ENCODE results near the gene AIM2.
"Not testable (repeated sequence)": the region's sequence is repeated elsewhere in the genome, so short reads cannot be mapped to it uniquely, and the experiment has no call there.

Gene AIM2

DNA sequence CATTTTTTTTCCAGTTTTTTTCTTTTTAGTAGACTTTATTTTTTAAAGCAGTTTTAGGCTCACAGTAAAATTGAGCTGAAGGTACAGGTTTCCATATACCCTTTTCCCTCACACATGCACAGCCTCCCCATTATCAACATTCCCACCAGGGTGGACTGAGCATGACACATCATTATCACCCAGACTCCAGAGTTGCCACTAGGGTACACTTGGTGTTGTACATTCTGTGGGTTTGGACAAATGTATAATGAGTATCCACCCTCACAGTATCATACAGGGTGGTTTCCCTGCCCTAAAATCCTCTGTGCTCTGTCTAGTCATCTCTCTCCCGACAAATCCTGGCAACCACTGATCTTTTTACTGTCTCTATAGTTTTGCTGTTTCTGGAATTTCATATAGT is 3.0 kb upstream of the AIM2 start:
- DNase-seq (ENCODE audit: low read depth): no peak

DNA sequence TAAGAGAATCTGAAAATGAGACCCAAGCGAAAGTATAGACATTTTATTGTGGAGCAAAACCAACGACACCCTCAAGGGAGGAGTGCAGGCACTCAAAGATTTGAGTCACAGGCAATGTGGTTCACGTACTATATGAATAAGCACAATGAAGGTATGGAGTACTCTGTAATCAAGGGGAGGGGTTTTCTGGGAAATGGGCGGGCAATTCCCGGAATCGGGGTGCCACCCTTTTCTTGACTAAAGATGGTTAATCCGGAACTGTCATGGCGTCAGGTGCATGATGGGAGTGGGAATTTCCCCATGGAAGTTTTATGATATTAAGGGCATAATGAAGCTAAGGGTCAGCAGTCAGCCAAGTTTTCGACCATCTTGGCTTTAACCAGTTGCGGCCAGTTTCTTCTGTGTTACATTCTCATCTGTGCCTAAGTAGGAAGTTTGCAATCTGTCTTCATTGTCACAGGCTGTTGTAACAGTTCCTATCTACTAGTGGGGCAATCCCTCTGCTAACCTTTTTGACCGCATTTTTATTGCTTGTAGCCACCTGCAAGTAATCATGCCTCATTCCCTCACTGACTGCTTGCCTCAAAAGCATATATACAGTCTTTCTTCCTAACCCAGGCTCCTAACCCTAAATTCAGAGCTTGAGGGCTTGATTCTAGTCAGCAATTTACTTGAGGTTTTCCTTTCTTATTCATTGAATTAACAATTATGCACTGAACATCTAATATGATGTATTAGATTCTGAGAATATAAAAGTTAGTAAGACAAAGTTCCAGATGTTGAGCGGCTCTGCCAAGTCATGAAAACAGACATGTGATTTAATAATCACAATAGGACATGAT is 775 bp upstream of the AIM2 start:
- DNase-seq (ENCODE audit: low read depth): peak; percentile 82

DNA sequence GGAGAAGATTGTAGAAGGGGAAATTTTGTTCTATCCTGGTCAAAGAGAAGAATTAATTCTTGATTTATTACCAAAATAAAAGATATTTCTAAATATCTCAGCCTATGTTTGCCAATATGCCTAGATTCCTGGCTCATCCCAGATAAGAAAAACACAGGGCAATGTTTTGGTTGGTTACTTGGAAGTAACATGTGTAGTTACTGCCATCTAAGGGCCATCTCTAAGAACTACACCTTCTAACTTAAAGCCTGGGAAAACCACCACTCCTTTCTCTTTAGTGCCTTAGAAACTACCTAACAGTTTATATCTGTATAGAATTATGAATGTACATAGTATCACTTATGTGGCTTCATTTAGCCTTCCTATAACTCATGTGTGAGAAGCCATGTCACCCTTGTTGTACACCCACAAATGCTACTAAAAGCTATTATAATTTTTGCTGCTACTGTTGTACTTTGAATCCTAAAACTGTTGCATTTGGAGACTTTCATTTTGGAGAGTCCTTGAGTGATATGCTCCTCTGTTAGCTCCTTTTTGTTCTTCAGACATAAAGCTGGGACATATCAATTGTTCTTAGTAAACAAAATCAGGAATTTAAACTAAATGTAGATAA is 4.5 kb downstream of the AIM2 start:
- no peak for DNase-seq (ENCODE audit: low read depth)

DNA sequence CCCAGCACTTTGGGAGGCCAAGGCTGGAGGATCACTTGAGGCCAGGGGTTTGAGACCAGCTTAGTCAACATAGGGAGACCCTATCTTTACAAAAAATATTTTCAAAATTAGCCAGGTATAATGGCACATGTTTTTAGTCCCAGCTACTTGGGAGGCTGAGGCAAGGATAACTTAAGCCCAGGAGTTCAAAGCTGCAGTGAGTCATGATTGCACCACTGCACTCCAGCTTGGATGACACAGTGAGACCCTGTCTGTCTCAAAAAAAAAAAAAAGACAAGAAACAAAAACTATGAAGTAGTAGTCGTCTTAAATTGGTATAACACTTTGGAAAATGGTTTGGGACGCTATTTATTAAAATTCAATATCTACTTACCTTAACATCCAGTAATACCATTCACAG is 7.7 kb downstream of the AIM2 start:
- no peak for DNase-seq (ENCODE audit: low read depth)

DNA sequence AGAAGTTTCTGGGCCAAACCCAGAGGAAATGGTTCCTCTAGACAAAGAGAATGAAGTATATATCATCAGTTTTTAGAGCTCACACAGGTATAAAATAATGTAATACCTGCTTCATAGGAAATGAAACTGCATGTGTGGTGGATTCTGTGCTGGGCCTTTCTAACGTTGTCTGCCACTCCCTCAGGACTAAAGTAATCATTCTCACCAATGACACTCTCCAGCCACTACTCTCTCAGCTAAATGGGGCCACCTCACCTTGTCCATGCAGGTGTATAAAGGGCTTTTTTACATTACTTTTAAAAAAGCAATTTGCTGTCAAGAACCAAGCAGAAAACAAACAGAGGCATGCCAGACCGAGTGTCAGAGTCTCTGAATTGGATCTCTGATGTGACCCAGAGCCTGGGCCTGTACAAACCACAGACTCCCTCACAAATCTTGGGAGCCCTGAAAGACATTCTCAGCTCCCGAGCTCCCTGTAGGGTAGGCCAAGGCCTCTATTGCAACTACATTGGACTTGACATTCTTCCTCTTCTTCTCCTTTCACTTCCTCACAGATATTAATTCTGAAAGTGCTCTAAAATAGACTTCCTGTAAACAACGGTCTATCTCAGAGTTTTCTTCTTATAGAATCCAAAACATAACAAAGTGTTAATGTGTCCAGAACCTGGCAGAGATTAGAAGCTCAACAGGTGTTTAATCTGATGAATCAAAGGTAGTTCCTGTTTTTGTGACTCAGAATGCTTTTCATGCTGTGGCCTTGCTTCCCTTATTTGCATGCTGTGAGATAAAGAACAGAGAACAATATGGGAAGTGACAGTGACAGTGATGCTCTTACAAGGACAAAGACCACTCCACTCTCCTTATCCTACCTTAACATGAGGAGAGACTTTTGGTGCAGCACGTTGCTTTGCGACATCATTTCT is 8.6 kb downstream of the AIM2 start:
- no peak for DNase-seq (ENCODE audit: low read depth)

DNA sequence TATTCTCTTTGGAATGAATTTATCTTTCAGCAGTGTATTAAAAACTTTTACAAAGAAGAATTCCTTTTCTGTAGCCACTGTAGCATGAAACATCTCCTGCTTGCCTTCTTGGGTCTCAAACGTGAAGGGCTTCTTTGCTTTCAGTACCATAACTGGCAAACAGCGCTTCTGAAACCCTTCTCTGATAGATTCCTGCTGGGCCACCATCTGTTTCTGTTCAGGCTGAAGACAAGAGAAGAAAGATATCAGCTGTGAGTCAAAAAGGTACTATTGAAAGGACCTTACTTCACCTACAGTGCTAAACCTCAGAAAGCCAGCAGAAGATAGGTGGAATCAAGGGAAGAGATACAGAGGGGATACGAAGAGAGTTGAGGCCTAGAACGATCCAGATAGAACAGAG is 10.5 kb downstream of the AIM2 start:
- no peak for DNase-seq (ENCODE audit: low read depth)

DNA sequence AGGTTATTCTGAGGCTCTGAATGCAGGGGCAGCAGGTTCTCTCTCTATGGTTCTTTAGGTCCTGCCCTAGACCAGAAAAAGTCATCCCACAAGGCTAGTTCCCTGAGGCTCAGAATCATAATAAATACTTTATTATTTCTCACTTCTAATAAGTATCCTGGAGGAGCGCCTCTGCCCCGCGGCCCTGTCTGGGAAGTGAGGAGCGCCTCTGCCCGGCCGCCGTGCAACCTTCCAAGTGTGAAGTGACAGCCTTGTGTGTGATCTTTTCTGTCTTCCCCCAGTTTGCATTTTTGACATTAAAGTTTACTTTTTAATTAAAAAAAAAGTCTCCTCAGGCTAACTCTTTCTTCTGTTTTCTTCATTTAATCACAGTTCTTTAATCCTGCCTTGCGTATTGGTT is 11.5 kb downstream of the AIM2 start:
- no peak for DNase-seq (ENCODE audit: low read depth)

DNA sequence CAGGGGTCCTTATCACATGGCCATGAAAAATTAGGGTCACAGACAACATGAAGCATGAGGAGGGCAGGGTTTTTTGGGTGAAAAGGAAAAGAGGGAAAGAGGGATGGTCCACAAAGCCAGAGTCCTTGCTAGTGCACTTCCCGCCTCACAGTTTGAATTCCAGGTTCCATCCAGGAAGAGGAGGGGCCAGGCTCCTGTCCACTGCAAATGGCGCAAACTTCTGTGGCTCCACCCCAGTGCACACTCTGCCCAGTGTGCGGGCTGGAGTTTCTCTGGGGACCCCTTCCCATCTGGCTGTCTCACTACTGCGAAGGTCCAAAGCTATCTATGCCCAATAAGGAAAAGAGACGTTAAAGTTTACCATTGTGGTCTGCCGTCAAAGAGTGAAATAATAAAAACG is 17.8 kb downstream of the AIM2 start:
- DNase-seq (ENCODE audit: low read depth): no peak

DNA sequence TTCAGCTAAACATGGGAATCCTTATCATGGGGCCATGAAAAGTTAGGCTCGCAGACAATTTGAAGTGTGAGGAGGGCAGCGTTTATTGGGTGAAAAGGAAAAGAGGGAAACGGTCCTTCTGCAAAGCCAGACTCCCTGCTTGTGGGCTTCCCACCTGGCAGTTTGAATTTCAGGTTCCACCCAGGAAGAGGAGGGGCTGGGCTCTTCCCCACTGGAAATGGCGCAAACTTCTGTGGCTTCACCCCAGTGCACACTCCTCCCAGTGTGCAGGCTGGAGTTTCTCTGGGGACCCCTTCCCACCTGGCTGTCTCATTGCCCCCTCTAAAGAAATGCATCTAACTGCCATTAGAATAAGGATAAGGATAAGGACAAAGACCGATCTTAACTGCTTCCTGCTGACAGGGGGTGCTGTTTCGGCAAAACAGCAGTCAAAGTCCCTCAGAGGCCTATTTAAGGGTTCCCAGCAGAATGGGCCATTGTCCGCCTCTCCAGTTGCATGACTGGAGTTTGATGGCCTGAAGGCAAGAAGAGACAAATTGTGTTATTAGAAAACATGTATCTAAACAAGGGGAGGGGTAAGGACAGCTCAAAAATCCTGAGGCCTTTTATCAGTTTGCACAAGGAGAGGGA is 20.4 kb downstream of the AIM2 start:
- no peak for DNase-seq (ENCODE audit: low read depth)

DNA sequence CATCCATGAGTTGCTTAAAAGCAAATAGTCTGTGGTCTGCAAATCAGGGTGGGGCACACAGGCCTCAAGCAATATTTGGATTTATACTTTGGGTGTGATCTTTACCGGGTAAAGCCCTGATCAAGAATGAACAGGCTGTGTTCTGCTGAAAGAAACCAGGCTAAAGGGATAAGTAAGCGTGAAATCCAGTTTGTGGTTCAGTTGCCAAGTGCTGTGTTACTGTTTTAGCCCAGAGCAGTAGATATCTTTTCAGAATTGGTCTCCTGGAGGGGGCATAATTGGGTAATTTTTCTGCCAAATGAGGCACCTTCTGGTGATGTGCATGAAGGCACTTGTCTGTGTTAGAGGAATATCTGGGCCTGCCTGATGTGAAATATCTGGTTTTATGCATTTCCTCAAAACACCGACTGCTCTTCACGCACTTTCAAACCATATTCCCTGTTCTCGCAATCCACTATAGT is 21.4 kb downstream of the AIM2 start:
- no peak for DNase-seq (ENCODE audit: low read depth)

DNA sequence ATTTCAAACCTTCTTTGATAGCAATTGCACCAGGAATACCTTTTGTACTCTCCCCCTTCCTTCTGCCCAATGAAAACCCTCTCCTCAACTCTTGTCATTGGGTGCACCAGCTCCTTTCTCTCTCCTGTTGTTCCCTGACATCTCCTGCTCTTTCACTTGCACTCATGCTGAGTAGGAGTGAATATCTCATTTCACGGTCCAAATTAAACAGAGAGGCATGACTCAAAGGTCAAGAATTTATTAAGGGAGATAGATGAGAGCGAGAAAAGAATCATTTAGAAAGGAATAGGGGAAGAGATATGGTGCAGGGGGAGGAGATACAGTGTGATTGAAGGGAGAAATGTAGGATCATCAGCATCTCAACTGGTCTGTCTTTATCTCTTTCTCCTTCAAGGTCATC is 22.1 kb downstream of the AIM2 start:
- DNase-seq (ENCODE audit: low read depth): no peak

DNA sequence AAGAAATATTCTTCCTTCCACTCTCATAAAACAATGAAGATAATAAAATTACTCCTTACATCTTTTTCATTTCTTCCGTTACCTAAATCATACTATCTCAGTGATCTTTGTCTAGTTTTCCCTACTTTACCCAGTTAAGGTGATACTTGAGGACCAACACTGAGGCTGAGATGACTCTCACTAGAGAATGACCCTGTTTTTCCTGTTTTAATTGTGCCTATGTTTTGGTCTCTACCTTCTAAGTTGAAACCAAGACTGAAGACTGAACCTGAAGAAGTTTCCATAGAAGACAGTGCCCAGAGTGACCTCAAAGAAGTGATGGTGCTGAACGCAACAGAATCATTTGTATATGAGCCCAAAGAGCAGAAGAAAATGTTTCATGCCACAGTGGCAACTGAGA is 25.1 kb downstream of the AIM2 start:
- DNase-seq (ENCODE audit: low read depth): no peak

DNA sequence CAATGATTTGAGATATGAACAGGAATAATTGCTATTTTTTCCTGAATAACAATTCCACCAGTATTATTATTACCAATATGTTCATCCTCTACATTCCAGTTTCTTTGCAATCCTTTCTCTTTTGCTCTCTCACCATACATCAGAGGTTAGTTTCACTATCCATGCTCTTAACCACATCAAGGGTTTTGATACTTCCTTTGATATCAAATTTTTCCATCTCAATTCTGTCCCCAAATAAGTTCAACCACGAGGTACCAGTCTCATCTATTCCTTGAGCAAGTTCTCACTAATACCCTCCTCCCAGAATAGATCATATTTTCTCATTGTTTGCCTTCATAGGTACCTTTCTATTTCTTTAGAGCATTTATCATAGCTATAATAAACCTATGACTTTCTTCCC is 30.1 kb downstream of the AIM2 start:
- DNase-seq (ENCODE audit: low read depth): not testable (repeated sequence)

DNA sequence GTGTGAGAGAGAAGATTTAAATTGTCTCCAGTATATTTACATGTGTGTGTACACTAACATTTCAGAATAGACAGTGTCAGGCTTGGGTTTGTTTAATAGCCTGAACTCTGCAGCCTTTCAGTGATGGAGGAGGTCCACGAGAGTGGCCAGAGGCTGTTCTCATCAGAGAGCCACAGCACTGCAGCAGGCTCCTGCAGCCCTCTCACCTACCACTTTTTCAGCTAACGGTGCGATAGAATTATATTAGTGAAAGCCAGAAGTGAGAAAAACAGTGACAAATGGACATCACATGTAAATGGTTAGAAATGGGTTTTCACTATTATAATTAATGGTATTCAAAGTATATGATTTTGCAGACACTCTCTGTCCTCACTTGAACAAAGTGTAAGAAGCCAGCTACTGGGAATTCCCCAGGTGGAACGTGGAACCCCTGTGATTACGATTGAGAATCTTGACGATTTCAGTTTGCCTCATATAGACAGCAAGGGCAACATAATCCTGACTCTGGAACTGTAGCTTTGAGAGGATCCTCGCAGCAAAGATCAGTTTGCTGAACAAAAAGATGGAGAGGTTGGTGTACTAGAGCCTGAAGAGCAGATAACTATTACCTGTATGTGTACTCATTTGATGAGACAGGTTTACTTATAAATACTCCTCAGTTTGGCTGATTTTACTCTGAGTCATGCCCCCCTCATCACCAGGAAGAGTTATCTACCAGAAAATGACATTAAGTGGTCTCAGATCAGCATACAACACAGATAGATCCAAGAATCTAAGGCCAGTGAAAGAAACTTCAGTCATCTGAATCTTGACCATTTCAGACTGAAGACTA is 35.5 kb downstream of the AIM2 start:
- no peak for DNase-seq (ENCODE audit: low read depth)

DNA sequence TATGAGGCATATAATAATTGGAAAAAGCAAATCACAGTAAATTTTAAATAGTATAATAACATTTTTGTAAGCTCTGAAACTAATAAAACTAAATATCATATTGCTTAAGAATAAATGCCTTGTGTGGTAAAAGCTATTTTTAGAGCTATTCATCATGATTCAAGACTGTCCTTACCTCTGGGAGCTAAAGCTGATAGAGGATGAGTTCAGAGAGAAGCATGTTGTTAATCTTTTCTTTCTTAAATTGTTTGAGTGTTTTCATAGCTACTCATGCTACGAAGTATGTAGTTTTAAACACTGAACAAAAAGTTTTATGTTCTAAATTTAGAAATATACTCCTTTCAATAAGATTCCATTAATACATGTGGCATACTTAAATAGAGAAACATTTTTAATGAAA is 36.4 kb downstream of the AIM2 start:
- DNase-seq (ENCODE audit: low read depth): no peak

DNA sequence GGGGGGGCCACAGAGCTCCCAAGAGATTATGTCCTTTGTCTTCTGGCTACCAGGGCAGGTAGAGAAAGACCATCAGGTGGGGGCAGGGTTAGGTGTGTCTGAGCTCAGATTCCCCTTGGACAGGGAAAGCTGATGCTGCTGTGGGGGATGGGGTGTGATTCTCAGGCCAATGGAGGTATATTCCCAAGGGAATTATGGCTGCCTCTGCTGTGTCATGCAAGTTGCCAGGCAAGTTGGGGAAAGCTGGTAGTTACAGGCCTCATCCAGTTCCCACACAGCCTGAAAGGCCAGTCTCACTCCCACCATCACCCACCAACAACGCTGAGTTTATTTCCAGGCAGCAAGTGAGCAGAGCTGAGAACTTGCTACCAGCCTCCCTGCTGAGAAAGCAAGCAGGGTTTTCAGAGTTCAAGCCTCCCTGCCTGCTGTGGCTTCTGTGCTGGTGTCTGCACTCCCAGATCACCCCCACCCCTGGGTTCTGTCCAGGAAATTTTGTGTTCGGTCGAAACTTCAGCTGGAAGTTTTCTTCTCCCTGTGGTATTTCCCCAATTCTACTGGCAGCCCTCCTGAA is 45.6 kb downstream of the AIM2 start:
- DNase-seq (ENCODE audit: low read depth): no peak

DNA sequence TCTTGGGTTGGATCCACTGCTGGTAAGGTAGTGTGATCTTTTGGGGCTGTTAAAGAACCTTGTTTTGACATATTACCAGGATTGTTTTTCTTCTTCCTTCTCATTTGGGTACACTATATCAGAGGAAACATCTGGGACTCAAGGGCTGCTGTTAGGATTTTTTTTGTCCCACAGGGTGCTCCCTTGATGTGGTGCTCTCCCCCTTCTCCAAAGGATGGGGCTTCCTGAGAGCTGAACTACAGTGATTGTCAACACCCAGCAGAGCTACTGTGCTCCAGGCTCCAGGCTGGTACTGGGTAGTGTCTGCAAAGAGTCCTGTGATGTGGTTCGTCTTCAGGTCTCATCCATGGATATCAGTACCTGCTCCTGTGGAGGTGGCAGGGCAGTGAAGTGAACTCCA is 46.3 kb downstream of the AIM2 start:
- DNase-seq (ENCODE audit: low read depth): no peak

DNA sequence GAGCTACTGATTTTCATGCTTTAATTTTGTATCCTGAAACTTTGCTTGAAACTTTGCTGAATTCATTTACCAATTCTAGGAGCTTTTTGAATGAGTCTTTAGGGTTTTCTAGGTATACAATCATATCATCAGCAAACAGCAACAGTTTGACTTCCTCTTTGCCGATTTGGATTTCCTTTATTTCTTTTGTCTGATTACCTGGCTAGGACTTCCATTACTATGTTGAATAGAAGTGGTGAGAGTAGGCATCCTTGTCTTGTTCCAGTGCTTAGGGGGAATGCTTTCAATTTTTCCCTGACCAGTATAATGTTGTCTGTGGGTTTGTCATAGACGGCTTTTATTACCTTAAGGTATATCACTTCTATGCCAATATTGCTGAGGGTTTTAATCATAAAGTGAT is 49.7 kb downstream of the AIM2 start:
- not testable (repeated sequence) for DNase-seq (ENCODE audit: low read depth)

DNA sequence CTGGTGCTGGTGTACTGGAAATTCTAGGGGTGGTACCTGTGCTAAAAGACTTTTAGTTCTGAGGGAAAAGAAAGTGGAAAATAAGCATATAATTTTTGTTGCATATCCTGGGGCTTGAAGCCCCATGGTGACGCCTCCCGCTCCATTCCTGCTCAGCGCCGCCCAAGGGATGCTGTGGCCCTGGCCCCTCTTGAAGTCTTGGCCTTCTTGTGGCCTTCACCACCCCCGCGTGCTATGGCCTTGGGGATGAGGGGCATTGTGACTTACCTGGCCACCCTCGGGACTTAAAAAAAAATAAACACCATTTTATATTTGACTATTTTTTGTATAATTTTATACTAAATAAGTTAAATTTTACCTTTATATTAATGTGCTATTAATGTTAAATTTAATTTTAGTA is 51.5 kb downstream of the AIM2 start:
- DNase-seq (ENCODE audit: low read depth): no peak

DNA sequence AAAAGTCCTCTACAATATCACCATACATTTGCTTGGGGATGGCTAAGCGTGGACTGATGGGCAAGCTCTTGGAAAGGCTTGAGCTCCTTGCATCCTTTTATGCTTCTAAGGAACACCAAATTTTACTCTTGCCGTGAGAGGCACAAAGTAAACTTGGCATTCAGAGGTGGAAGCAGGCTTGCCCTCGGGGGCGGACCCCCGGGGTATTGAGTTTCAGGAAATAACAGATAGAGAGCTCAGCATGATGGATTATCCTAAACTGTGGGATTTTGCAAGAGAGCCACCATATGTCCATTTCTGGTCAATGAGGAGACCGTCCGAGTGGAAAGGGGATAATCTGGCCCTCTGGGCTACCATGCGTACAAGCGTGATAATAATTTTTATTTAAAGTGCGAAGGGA is 52.8 kb downstream of the AIM2 start:
- no peak for DNase-seq (ENCODE audit: low read depth)

DNA sequence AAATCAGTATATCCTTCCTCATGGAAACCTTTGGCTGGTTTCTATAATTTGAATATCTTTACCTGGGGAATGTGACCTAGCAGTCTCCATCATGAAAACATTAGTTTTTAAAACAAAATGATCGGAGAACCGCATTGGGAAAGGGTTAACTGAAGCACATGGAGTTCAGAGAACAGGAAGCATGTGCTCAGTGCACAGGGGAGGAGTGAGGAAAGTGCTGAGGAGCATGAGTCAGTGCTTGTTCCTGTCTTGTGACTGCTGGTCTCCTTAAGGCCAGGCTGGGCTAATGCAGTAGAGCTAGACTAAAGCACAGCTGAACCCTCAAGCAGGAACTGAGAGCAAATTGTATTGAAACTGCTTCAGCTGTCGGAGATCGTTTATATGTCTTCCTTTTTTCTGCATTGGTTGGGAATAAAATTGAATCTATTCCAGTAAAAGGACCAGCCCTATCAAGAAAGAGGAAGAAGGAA is 61.1 kb downstream of the AIM2 start:
- DNase-seq (ENCODE audit: low read depth): peak; percentile 72
